H9 (cell line): ENCODE measurements around the gene BARX1. TPM values are rescaled to one million over a fixed set of nuclear protein-coding genes. Genes with fewer than 3 reads are reported as not detected.

ENCODE experiments used
- DNase-seq: peaks from one replicate; pipeline ENCODE4 v3.0.0-alpha.2; 2017
- H2AFZ ChIP-seq: one replicate; pipeline ENCODE4 v1.6.1; 2013; ENCODE audit warnings: mild to moderate bottlenecking, low read length, control low read depth, moderate library complexity
- H2AK5ac ChIP-seq: 2 replicates; pipeline ENCODE4 v1.6.1; 2013; ENCODE audit warnings: low read length, control low read depth, mixed read lengths; ENCODE audit not compliant: insufficient read length
- H2BK120ac ChIP-seq: one replicate; pipeline ENCODE4 v1.6.1; 2013; ENCODE audit warnings: low read depth, mild to moderate bottlenecking, low read length, control low read depth, inconsistent platforms; ENCODE audit not compliant: poor library complexity, severe bottlenecking
- H2BK12ac ChIP-seq: 2 replicates; pipeline ENCODE4 v1.6.1; 2013; ENCODE audit warnings: low read length, control low read depth, mixed read lengths, low read depth; ENCODE audit not compliant: insufficient read length
- H2BK15ac ChIP-seq: 2 replicates; pipeline ENCODE4 v1.6.1; 2013; ENCODE audit warnings: low read depth, low read length, control low read depth
- H2BK20ac ChIP-seq: one replicate; pipeline ENCODE4 v1.6.1; 2013; ENCODE audit warnings: low read depth, mild to moderate bottlenecking, low read length, control low read depth, inconsistent platforms; ENCODE audit not compliant: poor library complexity, severe bottlenecking
- H2BK5ac ChIP-seq: 2 replicates; pipeline ENCODE4 v1.6.1; 2013; ENCODE audit warnings: low read length, control low read depth, mixed read lengths; ENCODE audit not compliant: insufficient read length
- H3K14ac ChIP-seq: 2 replicates; pipeline ENCODE4 v1.6.1; 2013; ENCODE audit warnings: low read length, control low read depth; ENCODE audit not compliant: insufficient read depth
- H3K18ac ChIP-seq: 2 replicates; pipeline ENCODE4 v1.6.1; 2013; ENCODE audit warnings: low read depth, mild to moderate bottlenecking, mixed read lengths, low read length, control low read depth; ENCODE audit not compliant: insufficient read length
- H3K23ac ChIP-seq: 2 replicates; pipeline ENCODE4 v1.6.1; 2013; ENCODE audit warnings: low read length, control low read depth, mixed read lengths, low read depth; ENCODE audit not compliant: insufficient read length
- H3K23me2 ChIP-seq: 2 replicates; pipeline ENCODE4 v1.6.1; 2013; ENCODE audit warnings: low read depth, mild to moderate bottlenecking, mixed read lengths, low read length, control low read depth; ENCODE audit not compliant: insufficient read length, poor library complexity, severe bottlenecking
- H3K27ac ChIP-seq: 2 replicates; pipeline ENCODE4 v1.5.1; 2013; ENCODE audit warnings: low read length, control low read depth, mixed read lengths, low read depth; ENCODE audit not compliant: insufficient read length
- H3K27me3 ChIP-seq: 2 replicates; pipeline ENCODE4 v1.6.1; 2013; ENCODE audit warnings: low read length, control low read depth, inconsistent platforms; ENCODE audit not compliant: insufficient read depth
- H3K4ac ChIP-seq: 2 replicates; pipeline ENCODE4 v1.6.1; 2013; ENCODE audit warnings: low read depth, mild to moderate bottlenecking, control low read depth, inconsistent platforms, low read length, moderate library complexity
- H3K4me1 ChIP-seq: 2 replicates; pipeline ENCODE4 v1.6.1; 2013; ENCODE audit warnings: low read length, control low read depth, inconsistent platforms; ENCODE audit not compliant: insufficient read depth
- H3K4me2 ChIP-seq: 2 replicates; pipeline ENCODE4 v1.6.1; 2013; ENCODE audit warnings: low read length, control low read depth, mixed read lengths; ENCODE audit not compliant: insufficient read length, insufficient read depth
- H3K56ac ChIP-seq: 2 replicates; pipeline ENCODE4 v1.6.1; 2013; ENCODE audit warnings: low read depth, mild to moderate bottlenecking, mixed read lengths, low read length, control low read depth; ENCODE audit not compliant: insufficient read length
- H3K79me1 ChIP-seq: 2 replicates; pipeline ENCODE4 v1.6.1; 2013; ENCODE audit warnings: low read depth, mild to moderate bottlenecking, moderate library complexity, low read length, control low read depth, inconsistent platforms; ENCODE audit not compliant: insufficient read depth, poor library complexity, severe bottlenecking
- H3K79me2 ChIP-seq: 2 replicates; pipeline ENCODE4 v1.6.1; 2013; ENCODE audit warnings: low read length, control low read depth, inconsistent platforms; ENCODE audit not compliant: insufficient read depth
- H3K9ac ChIP-seq: 2 replicates; pipeline ENCODE4 v1.6.1; 2013; ENCODE audit warnings: low read length, control low read depth, mixed read lengths; ENCODE audit not compliant: insufficient read length; ENCODE audit errors: extremely low read depth
- H3K9me3 ChIP-seq: one replicate; pipeline ENCODE4 v1.6.1; 2013; ENCODE audit warnings: low read depth, low read length, inconsistent platforms; ENCODE audit not compliant: control insufficient read depth
- H3T11ph ChIP-seq: one replicate; pipeline ENCODE4 v1.6.1; 2013; ENCODE audit warnings: mild to moderate bottlenecking, low read length, control low read depth, inconsistent platforms
- H4K20me1 ChIP-seq: one replicate; pipeline ENCODE4 v1.6.1; 2013; ENCODE audit not compliant: control insufficient read depth, insufficient read length, insufficient read depth
- H4K5ac ChIP-seq: 2 replicates; pipeline ENCODE4 v1.6.1; 2013; ENCODE audit warnings: low read depth, mild to moderate bottlenecking, mixed read lengths, low read length, control low read depth; ENCODE audit not compliant: insufficient read length
- H4K8ac ChIP-seq: replicated peaks from 2 replicates; pipeline ENCODE4 v1.6.1; 2013; ENCODE audit warnings: low read length, control low read depth, mixed read lengths, low read depth; ENCODE audit not compliant: insufficient read length
- H4K91ac ChIP-seq: 2 replicates; pipeline ENCODE4 v1.6.1; 2013; ENCODE audit warnings: low read depth, mild to moderate bottlenecking, moderate library complexity, mixed read lengths, low read length, control low read depth; ENCODE audit not compliant: insufficient read length
- H3K27ac Mint-ChIP-seq, 3 experiments: 2 replicates in 2 of 3; 3 replicates in 1 of 3; pipeline ENCODE4 v1.8.0; 2020 to 2021; ENCODE audit warnings: mixed read lengths in 3 of 3, mild to moderate bottlenecking in 1 of 3, moderate library complexity in 1 of 3
- H3K27me3 Mint-ChIP-seq: 2 replicates; pipeline ENCODE4 v1.8.0; 2021; ENCODE audit warnings: low read depth, mild to moderate bottlenecking, moderate library complexity, mixed read lengths
- H3K36me3 Mint-ChIP-seq, 3 experiments: 2 replicates in 2 of 3; 3 replicates in 1 of 3; pipeline ENCODE4 v1.8.0; 2020 to 2021; ENCODE audit warnings: low read depth in 3 of 3, mixed read lengths in 3 of 3; ENCODE audit not compliant: insufficient read depth in 1 of 3
- H3K4me1 Mint-ChIP-seq, 2 experiments: 2 replicates each; pipeline ENCODE4 v1.8.0; 2020; ENCODE audit warnings: mixed read lengths in 2 of 2
- H3K4me3 Mint-ChIP-seq, 2 experiments: 2 replicates in 1 of 2; 3 replicates in 1 of 2; pipeline ENCODE4 v1.8.0; 2020 to 2021; ENCODE audit warnings: mild to moderate bottlenecking in 2 of 2, mixed read lengths in 2 of 2, moderate library complexity in 1 of 2
- H3K9me3 Mint-ChIP-seq, 2 experiments: 2 replicates in 1 of 2; 3 replicates in 1 of 2; pipeline ENCODE4 v1.8.0; 2020; ENCODE audit warnings: mild to moderate bottlenecking in 2 of 2, mixed read lengths in 2 of 2, moderate library complexity in 1 of 2
- CTCF ChIP-seq: fragments of 200-600 bp; sonication (generic); conservative IDR thresholded peaks from 3 replicates; pipeline ENCODE4 v1.8.0; 2021; ENCODE audit warnings: antibody characterized with exemption, mild to moderate bottlenecking
- WGBS: extraction: QIAGEN DNeasy Blood & Tissue Kit; methylation state at CpG from one replicate; pipeline ENCODE4 v1.1.7; 2013; ENCODE audit warnings: missing lambda C conversion rate, low lambda C conversion rate, mixed read lengths; ENCODE audit not compliant: insufficient read length; ENCODE audit errors: extremely low coverage; 5-methylcytosine and 5-hydroxymethylcytosine counted together
- total RNA-seq: library from RNA; stranded (reverse); gene quantifications from 2 replicates; pipeline ENCODE4 v1.2.1, GENCODE V29; 2021

BARX1 gene
- total RNA-seq, 1 experiment from 2014 or later, result 1.2 TPM

- Histone ChIP-seq H2AK5ac (no peak overlapping the region), H2BK5ac (no peak overlapping the region), H2BK12ac (no peak overlapping the region), H3K23ac (no peak overlapping the region), H4K91ac (no peak overlapping the region), H3K4me2 (peak overlapping the region; percentile 78), H3K79me1 (no peaks in the 10 kb centered on the region), H2AFZ (no peak overlapping the region), H4K20me1 (no peaks in the 10 kb centered on the region), H3K79me2 (no peaks in the 10 kb centered on the region), H3K23me2 (peaks cover 27% of the 10 kb centered on the region), H3T11ph (no peak overlapping the region), H3K9ac (no peak overlapping the region), H2BK15ac (no peak overlapping the region), H3K9me3 (no peaks in the 10 kb centered on the region), H4K5ac (no peak overlapping the region), H2BK120ac (no peak overlapping the region), H4K8ac (no peak overlapping the region), H3K18ac (no peak overlapping the region), H3K27me3 (peaks cover 94% of the 10 kb centered on the region), H3K4ac (no peak overlapping the region), H3K56ac (no peak overlapping the region), H3K14ac (no peak overlapping the region), H3K4me1 (peaks cover 3% of the 10 kb centered on the region; the same call in 1 of the 2 replicates), H2BK20ac (no peak overlapping the region), H3K27ac (no peak overlapping the region)
- Mint-ChIP-seq H3K4me3 (peak overlapping the region; percentile 61 to 83), H3K27ac (peak overlapping the region in 2 of 3 experiments; percentile 10 to 76; a peak in 1 of 7 replicates), H3K4me1 (peaks cover 64 to 75% of the 10 kb centered on the region in 2 experiments), H3K9me3 (peaks cover 4 to 19% of the 10 kb centered on the region in 2 experiments; a peak in 4 of 5 replicates), H3K27me3 (peaks cover 98% of the 10 kb centered on the region), H3K36me3 (0 out of 7 replicates have a peak, but pooled peaks cover 0 to 4% (median 0%) of the 10 kb centered on the region in 3 experiments)
- no peak for TF ChIP-seq CTCF
- WGBS, result no CpG with 5 or more reads among the region's 16 CpGs
- peak; percentile 74 for DNase-seq
Measured at GRCh38 chr9:93949694-93950449, 5.3 kb downstream of the BARX1 start.
